MG63 (cell line): Measurements from ENCODE around the gene UVSSA. TPM values are rescaled to one million over a fixed set of nuclear protein-coding genes. Genes with fewer than 3 reads are reported as not detected.

ENCODE experiments used
- DNase-seq: peaks from one replicate; pipeline ENCODE4 v3.0.0-alpha.2; 2020
- H3K27me3 ChIP-seq: fragments of 250-450 bp; sonication (Bioruptor Pico); 2 replicates; pipeline ENCODE4 v1.5.1; 2020; ENCODE audit warnings: mild to moderate bottlenecking, moderate library complexity
- H3K36me3 ChIP-seq: fragments of 250-450 bp; sonication (Bioruptor Pico); 2 replicates; pipeline ENCODE4 v1.5.1; 2020; ENCODE audit warnings: mild to moderate bottlenecking, moderate library complexity
- H3K4me3 ChIP-seq: fragments of 250-450 bp; sonication (Bioruptor Pico); 2 replicates; pipeline ENCODE4 v1.5.1; 2020; ENCODE audit warnings: mild to moderate bottlenecking, moderate library complexity
- H3K9me3 ChIP-seq: fragments of 250-450 bp; sonication (Bioruptor Pico); 2 replicates; pipeline ENCODE4 v1.5.1; 2020; ENCODE audit warnings: mild to moderate bottlenecking, moderate library complexity
- total RNA-seq: library from RNA; depleted of rRNA; stranded (reverse); fragments of >200 nt; shearing (Covaris generic); gene quantifications from 2 replicates; pipeline ENCODE4 v1.2.3, GENCODE V29; 2014; ENCODE audit warnings: low replicate concordance

UVSSA gene
- total RNA-seq, 1 experiment from 2014 or later, result 1.2 TPM

- no peaks in the 10 kb centered on the region for H3K9me3 ChIP-seq
- H3K27me3 ChIP-seq, result peaks cover 27% of the 10 kb centered on the region
- H3K36me3 ChIP-seq, result no peaks in the 10 kb centered on the region
- no peak for DNase-seq
- no peak overlapping the region for H3K4me3 ChIP-seq
These were observed 55.1 kb downstream of the UVSSA start for GRCh38 chr4:1402021-1402515.

- Histone ChIP-seq H3K9me3 (no peaks in the 10 kb centered on the region), H3K4me3 (no peak overlapping the region), H3K27me3 (peaks cover 31% of the 10 kb centered on the region), H3K36me3 (no peaks in the 10 kb centered on the region)
- DNase-seq, result no peak
These were observed 55.6 kb downstream of the UVSSA start for GRCh38 chr4:1402516-1403091.

DNA sequence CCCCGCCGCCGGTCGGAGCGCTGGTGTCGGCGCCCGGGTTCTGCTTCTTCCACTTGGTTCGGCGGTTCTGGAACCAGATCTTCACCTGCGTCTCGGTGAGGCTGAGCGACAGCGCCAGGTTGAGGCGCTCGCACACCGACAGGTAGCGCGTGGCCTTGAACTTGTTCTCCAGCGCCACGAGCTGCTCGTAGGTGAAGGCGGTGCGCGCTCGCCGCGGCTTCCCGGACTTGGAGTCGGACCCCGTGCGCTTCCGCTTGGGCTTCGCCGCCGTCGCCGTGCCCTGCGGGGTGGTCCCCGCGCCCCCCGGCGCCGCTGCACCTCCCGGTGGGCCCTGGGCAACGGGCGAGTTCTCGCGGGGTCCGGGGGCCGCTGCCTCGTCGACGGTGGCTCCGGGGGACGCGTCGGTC lies 56.2 kb downstream of the UVSSA start:
- H3K27me3 ChIP-seq, result peaks cover 33% of the 10 kb centered on the region
- no peak for DNase-seq
- no peak overlapping the region for H3K4me3 ChIP-seq
- no peaks in the 10 kb centered on the region for H3K9me3 ChIP-seq
- no peaks in the 10 kb centered on the region for H3K36me3 ChIP-seq

GRCh38 chr4:1403591-1404572 lies 56.9 kb downstream of the UVSSA start:
- H3K4me3 ChIP-seq, result no peak overlapping the region
- no peaks in the 10 kb centered on the region for H3K36me3 ChIP-seq
- H3K9me3 ChIP-seq, result no peaks in the 10 kb centered on the region
- peaks cover 40% of the 10 kb centered on the region for H3K27me3 ChIP-seq
- DNase-seq, result peak; percentile 11

DNA sequence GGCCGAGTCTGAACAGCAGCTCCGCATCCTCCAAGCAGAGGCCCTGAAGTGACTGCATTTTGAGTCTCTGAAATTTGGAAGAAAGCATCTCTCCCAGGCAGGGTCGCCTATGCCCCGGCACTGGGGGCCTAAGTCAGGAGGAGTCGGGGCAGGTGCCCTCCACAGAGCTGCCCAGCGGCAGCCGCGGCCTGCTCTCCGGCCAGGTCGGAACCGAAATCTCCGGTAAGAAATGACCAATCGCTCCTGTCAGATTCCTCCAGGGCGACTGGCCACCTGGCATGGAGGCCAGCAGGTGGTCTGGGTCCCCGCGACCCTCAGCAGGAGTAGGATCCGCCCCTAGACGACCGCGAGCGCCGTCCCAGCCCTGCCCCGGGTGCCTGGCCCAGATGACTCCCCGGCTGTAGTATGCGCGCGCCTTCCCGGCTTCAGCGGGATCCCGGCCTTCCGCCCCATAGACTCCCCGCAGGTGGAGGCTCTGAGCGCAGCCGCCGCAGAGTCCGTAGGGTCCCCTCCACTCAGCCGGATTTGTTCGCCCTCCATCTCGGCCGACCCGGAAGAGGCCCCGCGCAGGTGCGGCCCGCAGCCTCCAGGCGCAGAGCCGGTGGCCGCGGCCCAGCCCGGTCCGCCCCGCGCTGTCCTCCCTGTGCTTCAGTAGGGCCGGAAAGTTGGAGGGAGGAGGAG lies 57.7 kb downstream of the UVSSA start:
- peaks cover 41% of the 10 kb centered on the region for H3K27me3 ChIP-seq
- DNase-seq, result no peak

DNA sequence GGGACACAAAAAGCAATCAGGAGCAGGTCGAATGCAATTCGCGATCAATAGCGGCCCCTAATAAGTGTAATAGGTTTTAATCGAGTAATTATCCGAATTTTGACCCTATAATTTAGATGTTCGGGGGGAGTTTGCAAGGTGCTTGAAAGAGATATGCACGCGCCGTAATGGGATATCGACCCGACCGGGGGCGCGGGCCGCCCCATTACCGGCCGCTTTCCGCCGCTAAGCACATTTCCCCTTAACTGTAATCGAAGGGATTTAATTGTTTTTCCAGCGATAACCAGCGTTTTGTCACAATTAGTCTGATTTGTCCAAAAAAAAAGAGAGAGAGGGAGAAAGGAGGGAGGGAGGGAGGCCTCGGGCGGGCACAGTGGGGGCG lies 58.2 kb downstream of the UVSSA start:
- DNase-seq, result no peak
- Histone ChIP-seq H3K36me3 (no peaks in the 10 kb centered on the region), H3K27me3 (peaks cover 41% of the 10 kb centered on the region), H3K4me3 (no peak overlapping the region), H3K9me3 (no peaks in the 10 kb centered on the region)

More for the DNA sequence above, 57.7 kb downstream of the UVSSA start:
- Histone ChIP-seq H3K4me3 (no peak overlapping the region), H3K36me3 (no peaks in the 10 kb centered on the region), H3K9me3 (no peaks in the 10 kb centered on the region)

GRCh38 chr4:1405636-1406393 lies 58.8 kb downstream of the UVSSA start:
- H3K9me3 ChIP-seq, result no peaks in the 10 kb centered on the region
- H3K4me3 ChIP-seq, result no peak overlapping the region
- peaks cover 41% of the 10 kb centered on the region for H3K27me3 ChIP-seq
- no peak for DNase-seq
- no peaks in the 10 kb centered on the region for H3K36me3 ChIP-seq

- Histone ChIP-seq H3K27me3 (peaks cover 41% of the 10 kb centered on the region), H3K36me3 (no peaks in the 10 kb centered on the region), H3K4me3 (no peak within 1 kb of the TSS), H3K9me3 (no peaks in the 10 kb centered on the region)
- no peak for DNase-seq
These were observed 59.5 kb downstream of the UVSSA start, which contains the start of gene NKX1-1 for GRCh38 chr4:1406394-1406980. Gene NKX1-1, minus strand, starts transcription at chr4:1406442. Its CDS starts 0 bp downstream, at chr4:1406442.

DNA sequence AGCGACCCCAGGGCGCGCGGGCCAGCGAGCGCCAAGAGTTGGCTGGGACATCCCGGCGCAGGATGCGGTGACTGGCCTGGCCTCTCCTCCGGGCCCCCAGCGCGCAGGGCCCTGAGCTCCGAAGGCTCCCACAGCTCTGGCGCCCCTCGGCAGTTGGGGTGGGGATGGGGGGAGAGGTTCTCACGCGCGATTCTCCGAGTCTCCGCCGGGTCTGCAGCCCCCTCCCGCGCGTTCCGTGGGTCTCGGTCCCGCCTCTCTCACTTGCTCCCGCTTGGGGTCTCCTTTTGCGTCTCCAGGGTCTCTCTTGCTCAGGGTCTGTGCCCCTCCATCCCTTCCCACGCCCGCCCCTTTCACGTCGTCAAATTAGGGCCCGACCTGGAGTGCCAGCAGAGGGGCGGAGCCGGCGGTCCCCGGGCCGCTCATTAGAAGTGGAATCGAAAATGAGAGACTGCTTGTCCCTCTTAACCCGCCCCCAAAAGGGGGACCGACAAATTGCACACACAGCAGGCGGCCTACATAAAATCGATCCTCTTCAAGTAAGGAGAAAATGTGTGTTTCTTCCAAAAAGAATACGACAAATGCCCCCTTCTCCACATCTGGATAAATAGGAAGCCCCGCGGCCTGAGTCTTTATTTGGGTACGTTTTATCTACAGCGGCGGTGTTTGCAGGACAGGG lies 60.1 kb downstream of the UVSSA start:
- Histone ChIP-seq H3K27me3 (peaks cover 39% of the 10 kb centered on the region), H3K36me3 (no peaks in the 10 kb centered on the region), H3K9me3 (no peaks in the 10 kb centered on the region), H3K4me3 (no peak overlapping the region)
- no peak for DNase-seq

GRCh38 chr4:1407657-1408333 lies 60.8 kb downstream of the UVSSA start:
- no peaks in the 10 kb centered on the region for H3K36me3 ChIP-seq
- no peaks in the 10 kb centered on the region for H3K9me3 ChIP-seq
- H3K27me3 ChIP-seq, result peaks cover 33% of the 10 kb centered on the region
- no peak overlapping the region for H3K4me3 ChIP-seq
- no peak for DNase-seq

- H3K4me3 ChIP-seq, result no peak overlapping the region
- H3K9me3 ChIP-seq, result no peaks in the 10 kb centered on the region
- no peaks in the 10 kb centered on the region for H3K36me3 ChIP-seq
- DNase-seq, result no peak
- H3K27me3 ChIP-seq, result peaks cover 38% of the 10 kb centered on the region
These were observed 61.4 kb downstream of the UVSSA start for GRCh38 chr4:1408418-1408817.

DNA sequence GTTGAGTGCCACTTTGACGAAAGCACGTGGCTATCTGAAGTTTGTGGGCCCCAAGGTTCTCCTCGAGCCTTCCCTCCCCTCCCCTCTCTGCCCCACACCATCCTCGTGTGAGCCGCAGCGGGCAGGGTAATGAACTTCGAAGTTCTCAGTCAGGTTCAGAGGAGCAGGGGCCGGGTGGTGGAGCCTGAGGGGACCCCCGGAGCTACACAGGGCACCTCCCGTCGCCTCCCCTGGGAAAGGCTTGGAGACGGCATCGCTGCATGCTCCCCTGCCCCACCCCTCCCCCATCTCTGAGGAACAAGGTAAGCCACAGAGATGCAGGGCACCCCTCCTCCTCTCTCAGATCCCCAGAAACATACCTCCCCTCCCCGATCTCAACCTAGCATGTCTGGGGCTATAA lies 62.1 kb downstream of the UVSSA start:
- H3K9me3 ChIP-seq, result no peaks in the 10 kb centered on the region
- peaks cover 35% of the 10 kb centered on the region for H3K27me3 ChIP-seq
- DNase-seq, result no peak

GRCh38 chr4:1409491-1410425 lies 62.8 kb downstream of the UVSSA start:
- no peaks in the 10 kb centered on the region for H3K36me3 ChIP-seq
- no peak overlapping the region for H3K4me3 ChIP-seq
- H3K27me3 ChIP-seq, result peaks cover 29% of the 10 kb centered on the region
- H3K9me3 ChIP-seq, result no peaks in the 10 kb centered on the region
- DNase-seq, result no peak

More for the DNA sequence above, 62.1 kb downstream of the UVSSA start:
- Histone ChIP-seq H3K36me3 (no peaks in the 10 kb centered on the region), H3K4me3 (no peak overlapping the region)
